Hematopoietic multipotent progenitor cell treated with erythropoietin and hydrocortisone succinate and interleukin-3 and kit ligand, for 15 days (in vitro differentiated cells): ENCODE results near the gene ZNF100.
"Not testable (repeated sequence)": the region's sequence is repeated elsewhere in the genome, so short reads cannot be mapped to it uniquely, and the experiment has no call there.

ENCODE experiments used
- DNase-seq: peaks from one replicate; pipeline ENCODE4 v3.0.0-alpha.2; 2015; ENCODE audit warnings: low spot score

The ZNF100 gene

DNA sequence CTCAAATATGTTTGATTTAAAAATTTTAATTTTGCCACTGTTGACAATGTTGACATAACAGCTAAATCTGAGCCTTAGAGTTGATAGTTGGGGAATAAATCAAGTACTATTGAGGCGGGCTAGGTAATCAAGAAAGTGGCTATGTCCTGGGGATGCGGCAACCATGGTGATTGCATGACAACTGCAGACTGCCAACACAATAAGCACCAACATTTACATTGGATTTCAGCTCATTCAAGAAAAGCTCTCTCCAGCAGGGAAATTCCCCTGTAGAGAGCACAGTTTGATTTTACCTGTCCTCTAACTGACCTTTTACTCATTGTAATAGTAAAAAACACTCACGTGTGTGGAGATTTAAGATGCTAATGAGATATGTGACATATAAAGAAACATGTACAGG is 63.1 kb downstream of the ZNF100 start:
- DNase-seq, result no peak

DNA sequence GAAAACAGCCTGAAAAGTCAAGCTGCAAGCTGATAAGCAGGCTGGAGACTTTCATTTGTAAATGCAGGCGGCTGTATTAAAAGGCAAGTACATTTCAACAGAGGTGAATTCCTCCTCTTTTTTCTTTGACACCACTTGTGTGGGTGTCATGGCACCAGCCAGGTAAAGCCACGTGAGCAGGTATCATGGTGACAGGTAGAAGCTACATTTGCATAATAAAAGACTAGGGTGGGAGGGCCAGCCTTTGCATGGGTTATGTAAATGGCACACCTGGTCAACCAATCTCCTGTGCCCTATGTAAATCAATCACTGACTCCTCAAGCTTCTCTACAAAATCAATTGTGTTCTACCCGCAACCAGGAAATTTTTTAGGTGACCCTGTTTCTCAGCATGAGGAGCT is 68.2 kb downstream of the ZNF100 start:
- DNase-seq, result no peak

DNA sequence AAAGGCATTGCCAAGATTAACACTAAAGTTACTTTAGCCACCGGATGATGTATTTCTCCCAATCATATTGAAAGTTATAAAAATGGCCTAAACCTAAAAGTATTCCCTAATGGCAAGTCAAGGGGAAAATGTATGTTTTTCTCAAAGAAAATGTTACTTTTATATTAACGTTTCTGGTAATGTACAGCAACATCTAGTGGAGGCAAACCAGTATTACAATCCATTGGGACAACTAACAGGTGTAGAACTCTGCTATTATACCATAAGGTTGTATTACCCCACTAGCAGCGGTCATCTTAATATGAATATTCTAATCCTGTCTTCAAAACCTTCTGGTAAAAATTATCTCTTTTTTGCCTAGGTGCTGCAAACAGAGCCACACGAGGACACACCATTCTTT is 69.2 kb downstream of the ZNF100 start:
- DNase-seq, result peak; percentile 75

DNA sequence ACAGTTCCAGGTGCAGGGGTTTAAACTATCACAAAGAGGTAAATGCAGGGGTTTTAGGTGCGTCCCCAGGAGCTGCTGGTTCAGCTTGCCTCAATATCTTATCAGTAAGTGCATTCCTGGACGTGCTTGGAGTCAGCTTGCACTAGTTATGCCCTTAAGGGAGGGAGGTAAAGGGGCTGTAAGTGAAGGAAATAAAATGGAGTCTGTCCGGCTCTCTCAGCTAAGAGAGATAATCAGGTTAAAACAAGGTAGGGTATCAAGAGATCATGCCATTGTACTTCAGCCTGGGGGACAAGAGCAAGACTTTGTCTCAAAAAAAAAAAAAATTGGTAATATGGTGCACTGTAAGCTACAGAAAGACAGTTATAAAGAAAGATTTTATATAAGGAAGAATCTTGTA is 69.7 kb downstream of the ZNF100 start:
- peak; percentile 8 for DNase-seq

DNA sequence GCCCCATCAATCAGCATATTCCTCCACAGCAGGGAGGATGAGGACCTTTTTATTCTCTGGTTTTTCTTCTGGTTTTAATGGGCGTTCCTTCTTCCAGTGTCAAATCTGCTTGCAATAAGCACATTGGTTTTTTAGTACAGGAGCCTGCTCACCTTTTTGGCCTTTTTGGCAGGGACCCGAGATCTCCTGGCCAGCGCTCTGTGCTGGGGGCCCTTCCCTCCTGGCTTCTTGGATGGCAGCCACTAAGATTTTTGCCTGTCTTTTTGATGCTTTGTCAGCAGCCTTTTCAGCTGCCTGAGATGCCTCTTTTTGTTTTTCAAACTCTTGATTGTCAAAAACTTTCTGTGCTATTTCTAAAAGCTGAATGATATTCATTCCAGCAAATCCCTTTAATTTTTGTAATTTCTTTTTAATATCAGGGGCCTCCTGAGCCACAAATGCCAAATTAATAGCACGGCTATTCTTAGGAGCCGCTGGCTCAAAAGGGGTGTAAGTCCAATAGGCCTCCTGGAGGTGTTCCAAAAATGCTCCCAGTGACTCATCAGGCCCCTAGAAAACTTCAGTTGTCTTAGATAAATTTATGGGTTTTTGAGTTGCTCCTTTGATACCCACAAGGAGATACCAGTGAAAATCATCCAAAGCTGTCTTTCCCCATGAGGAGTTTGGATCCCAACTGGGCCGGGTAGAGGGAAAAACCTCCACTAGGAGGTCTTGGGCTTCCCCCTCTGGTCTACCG is 73.0 kb downstream of the ZNF100 start:
- DNase-seq, result peak; percentile 33

DNA sequence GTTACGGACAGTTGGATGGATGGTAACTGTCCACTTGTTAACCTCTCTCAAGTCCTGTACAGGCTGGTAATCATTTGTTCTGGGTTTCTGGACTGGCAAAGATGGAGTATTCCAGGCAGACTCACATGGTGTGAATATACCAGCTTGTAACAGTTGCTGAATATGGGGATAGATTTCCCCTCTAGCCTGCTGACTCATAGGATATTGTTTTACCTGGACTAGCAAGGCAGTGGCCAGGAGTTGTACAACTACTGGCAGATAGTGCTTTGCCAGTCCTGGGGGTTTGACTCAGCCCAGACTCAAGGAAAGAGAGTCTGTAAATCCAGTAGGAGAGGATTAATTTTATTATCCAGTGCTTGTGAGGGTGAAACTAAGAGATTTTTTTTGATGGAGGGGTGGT is 74.0 kb downstream of the ZNF100 start:
- no peak for DNase-seq

DNA sequence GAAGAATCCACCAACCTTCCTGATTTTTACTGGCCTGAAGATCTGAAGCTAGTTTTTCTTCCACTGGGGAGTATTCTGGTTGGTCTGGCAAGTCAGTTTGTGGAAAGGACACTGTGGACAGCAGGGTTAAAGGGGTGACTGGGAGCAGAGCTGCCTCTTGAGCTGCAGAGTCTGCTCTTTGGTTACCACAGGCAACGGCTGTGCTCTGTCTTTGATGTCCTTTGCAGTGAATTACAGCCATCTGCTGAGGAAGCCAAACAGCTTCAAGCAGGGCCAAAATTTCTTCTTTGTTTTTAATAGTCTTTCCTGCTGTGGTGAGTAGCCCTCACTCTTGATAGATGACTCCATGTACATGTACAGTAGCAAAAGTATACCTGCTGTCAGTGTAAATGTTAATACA is 75.7 kb downstream of the ZNF100 start:
- no peak for DNase-seq

DNA sequence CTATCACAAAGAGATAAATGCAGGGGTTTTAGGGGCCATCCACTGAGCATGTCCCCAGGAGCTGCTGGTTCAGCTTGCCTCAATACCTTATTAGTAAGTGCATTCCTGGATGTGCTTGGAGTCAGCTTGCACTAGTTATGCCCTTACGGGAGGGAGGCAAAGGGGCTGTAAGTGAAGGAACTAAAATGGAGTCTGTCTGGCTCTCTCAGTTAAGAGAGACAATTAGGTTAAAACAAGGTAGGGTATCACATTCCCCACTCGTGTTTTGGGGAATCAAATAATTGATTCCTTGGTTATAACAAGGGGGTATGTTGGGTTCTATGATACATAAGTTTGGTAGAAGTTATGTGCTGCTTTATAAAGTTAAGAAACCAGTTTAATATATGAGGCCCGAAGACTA is 78.9 kb downstream of the ZNF100 start:
- no peak for DNase-seq

DNA sequence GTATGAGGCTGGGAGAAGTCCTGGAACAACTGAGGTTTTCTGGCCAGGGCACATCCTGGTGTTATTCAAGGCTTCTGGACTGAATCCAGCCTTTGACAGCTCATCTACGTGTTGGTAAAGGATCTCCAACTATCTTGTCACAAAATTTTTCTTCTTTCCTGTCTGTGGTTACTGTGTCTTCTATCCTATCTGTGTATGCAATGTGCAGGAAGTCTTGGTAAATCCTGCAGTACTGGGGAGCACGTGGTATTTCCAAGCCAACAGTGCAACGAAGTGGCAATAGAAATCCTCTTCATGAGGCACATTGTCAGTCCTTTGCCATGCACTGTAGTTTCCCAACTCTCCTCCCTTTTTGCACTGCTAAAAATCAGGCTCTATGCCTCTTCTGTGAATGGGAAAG is 86.7 kb downstream of the ZNF100 start:
- no peak for DNase-seq

DNA sequence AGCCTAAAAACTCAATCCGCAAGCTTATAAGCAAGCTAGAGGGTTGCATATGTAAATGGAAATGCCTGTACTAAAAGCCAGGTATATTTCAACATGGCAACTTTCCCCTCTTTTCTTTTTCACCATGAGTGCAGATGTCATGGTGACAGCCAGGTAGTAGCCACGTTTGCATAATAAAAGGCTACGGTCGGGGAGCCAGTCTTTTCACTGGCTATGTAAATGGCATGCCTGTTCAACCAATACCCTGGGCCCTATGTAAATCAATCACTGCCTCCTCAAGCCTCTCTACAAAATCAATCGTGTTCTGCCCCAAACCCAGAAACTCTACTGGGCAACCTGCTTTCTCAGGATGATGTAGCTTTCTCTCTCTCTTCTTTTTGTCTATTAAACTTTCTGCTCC is 87.4 kb downstream of the ZNF100 start:
- DNase-seq, result no peak

DNA sequence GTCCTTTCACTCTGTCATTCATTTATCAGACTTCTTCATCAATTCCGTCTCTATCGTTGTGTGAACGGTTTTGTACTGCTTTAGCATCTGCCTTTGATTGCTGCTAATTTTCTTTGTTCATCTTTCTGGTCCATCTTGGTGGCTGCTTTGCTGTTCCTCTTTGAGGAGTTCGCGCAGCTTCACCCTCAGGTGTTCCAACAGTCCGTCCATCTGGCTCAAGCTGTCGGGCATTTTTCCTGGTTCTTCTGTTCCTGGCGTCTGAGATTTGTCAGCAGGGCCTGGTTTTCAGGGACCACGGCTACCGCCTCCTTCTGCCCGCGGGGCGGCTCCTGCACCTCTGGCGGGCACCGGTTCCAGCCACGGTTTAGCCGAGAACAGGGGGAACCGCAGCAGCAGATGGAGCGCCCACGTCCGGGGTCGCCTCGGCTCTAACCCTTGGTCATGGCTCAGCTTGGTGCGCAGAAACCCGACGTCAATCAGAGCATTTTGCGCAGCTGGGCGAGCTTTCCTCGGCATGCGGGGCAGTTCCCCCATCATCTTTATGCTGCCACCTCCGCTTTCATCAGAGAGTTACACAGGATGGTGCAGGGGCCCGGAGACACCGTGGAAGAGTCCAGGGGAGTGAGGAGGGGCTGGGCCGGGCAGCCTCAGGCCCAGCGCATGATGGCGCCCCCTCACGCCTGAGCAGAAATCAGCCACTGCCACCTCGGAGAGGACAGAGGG is 89.5 kb downstream of the ZNF100 start:
- peak; percentile 41 for DNase-seq

DNA sequence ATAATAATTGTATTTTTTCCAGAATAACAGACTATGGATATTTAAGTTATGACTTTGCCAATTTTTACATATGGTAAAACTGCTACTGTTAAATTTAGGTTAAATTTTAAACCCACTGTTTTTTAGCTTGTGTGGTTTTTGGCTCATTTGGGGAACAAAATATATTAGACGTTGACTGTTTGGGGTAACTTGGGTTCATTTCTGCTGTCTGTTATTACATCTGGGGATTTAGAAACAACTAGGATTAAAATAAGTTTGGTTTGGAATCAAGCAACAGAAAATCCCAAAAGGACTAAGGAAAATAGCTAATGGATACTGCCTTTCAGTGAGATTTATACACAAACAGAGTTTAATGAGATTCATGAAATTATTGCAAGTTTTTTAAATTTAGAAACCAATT is 92.9 kb downstream of the ZNF100 start:
- no peak for DNase-seq

DNA sequence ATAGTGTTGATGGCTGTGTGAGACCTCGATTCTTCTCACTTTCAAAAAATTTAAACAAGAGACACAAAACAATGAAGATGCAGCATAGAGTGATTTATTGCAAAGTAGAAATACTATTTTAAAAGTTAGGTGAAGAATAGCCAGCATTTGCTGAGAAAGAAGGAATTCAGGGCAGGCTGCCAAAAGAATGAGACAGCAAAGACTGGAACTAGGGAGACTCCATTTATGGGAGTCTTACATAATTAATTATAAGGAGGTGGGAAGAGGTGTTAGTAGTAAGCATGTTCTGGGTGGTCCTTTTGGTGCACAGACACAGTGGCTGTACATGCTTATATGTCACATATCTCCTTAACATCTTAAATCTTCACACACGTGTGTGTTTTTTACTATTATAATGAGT is 93.9 kb downstream of the ZNF100 start:
- not testable (repeated sequence) for DNase-seq
